Vagina (tissue), 2 donors: ENCODE results near the gene IMMP2L.

ENCODE experiments used
- POLR2A ChIP-seq, 2 donors: fragments of 450-650 bp; IDR thresholded peaks; one replicate each; pipeline ENCODE4 v1.6.1; 2017; ENCODE audit warnings: antibody characterized with exemption in 2 of 2, mild to moderate bottlenecking in 2 of 2, moderate library complexity in 2 of 2
- POLR2AphosphoS5 ChIP-seq, 2 donors: sonication (generic); formaldehyde crosslinking; IDR thresholded peaks; one replicate each; pipeline ENCODE4 v1.9.0; 2017; ENCODE audit warnings: antibody characterized with exemption in 2 of 2, mild to moderate bottlenecking in 2 of 2, low read depth in 1 of 2; ENCODE audit not compliant: insufficient read depth in 1 of 2
- TF ChIP-seq, protein P1 (sequence below), 3 experiments: fragments of 450-650 bp in 2 of 3; fragments of 200-600 bp in 1 of 3; sonication (generic) in 1 of 3; IDR thresholded peaks; one replicate each; pipeline ENCODE4 v1.5.1; 2017 to 2019; ENCODE audit warnings: antibody characterized with exemption in 3 of 3, mild to moderate bottlenecking in 2 of 3, moderate library complexity in 2 of 3

DNA sequence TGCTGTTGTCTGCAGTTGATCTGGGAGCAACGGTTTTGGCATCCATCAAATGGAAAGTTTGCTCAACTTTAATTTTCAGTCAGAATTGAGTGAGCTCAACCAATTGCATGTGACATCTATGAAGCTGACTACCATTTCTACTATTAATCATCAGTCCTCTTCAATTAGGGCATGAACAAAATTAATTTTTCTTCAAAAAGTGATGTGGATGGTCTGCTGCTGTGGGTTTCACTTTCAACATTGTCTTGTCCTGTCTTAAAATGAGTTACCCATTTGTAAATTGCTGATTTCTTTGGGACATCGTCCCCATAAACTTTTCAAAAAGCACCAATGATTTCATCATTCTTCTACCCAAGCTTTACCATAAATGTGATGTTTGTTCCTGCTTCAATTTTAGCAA is 648.0 kb downstream of the IMMP2L start:
- TF ChIP-seq, protein P1, sequence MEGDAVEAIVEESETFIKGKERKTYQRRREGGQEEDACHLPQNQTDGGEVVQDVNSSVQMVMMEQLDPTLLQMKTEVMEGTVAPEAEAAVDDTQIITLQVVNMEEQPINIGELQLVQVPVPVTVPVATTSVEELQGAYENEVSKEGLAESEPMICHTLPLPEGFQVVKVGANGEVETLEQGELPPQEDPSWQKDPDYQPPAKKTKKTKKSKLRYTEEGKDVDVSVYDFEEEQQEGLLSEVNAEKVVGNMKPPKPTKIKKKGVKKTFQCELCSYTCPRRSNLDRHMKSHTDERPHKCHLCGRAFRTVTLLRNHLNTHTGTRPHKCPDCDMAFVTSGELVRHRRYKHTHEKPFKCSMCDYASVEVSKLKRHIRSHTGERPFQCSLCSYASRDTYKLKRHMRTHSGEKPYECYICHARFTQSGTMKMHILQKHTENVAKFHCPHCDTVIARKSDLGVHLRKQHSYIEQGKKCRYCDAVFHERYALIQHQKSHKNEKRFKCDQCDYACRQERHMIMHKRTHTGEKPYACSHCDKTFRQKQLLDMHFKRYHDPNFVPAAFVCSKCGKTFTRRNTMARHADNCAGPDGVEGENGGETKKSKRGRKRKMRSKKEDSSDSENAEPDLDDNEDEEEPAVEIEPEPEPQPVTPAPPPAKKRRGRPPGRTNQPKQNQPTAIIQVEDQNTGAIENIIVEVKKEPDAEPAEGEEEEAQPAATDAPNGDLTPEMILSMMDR (IDR thresholded peaks at IDR 0.05): no peak
- TF ChIP-seq POLR2AphosphoS5 (IDR thresholded peaks at IDR 0.05; ENCODE audit: insufficient read depth in 1 of 2, low read depth in 1 of 2): no peak
- no peak for TF ChIP-seq POLR2A (IDR thresholded peaks at IDR 0.05)
